GM12891 (cell line): ENCODE data around the gene MLYCD.

ENCODE experiments used
- POLR2A ChIP-seq: IDR thresholded peaks from 2 replicates; pipeline ENCODE4 v1.6.1; 2011; ENCODE audit warnings: low read depth, low read length, control low read depth
- POLR2AphosphoS5 ChIP-seq: IDR thresholded peaks from 2 replicates; pipeline ENCODE4 v1.6.1; 2011; ENCODE audit warnings: low read depth, low read length, control low read depth
- TAF1 ChIP-seq: IDR thresholded peaks from 2 replicates; pipeline ENCODE4 v1.6.1; 2011; ENCODE audit warnings: low read depth, low read length, control low read depth

GRCh38 chr16:83961591-83961990, 62.7 kb downstream of the MLYCD start:
- no peak for TF ChIP-seq POLR2A
- no peak for TF ChIP-seq POLR2AphosphoS5
- TF ChIP-seq TAF1 = no peak
